GM18868 (cell line): ENCODE results near the gene TSPAN13.

Experiments used
- ATAC-seq: cut with Tn5 transposase; IDR thresholded peaks from one replicate; pipeline ENCODE4 v1.9.1; 2021; ENCODE audit warnings: mild to moderate bottlenecking, moderate library complexity; ENCODE audit not compliant: unreplicated experiment

The TSPAN13 gene

DNA sequence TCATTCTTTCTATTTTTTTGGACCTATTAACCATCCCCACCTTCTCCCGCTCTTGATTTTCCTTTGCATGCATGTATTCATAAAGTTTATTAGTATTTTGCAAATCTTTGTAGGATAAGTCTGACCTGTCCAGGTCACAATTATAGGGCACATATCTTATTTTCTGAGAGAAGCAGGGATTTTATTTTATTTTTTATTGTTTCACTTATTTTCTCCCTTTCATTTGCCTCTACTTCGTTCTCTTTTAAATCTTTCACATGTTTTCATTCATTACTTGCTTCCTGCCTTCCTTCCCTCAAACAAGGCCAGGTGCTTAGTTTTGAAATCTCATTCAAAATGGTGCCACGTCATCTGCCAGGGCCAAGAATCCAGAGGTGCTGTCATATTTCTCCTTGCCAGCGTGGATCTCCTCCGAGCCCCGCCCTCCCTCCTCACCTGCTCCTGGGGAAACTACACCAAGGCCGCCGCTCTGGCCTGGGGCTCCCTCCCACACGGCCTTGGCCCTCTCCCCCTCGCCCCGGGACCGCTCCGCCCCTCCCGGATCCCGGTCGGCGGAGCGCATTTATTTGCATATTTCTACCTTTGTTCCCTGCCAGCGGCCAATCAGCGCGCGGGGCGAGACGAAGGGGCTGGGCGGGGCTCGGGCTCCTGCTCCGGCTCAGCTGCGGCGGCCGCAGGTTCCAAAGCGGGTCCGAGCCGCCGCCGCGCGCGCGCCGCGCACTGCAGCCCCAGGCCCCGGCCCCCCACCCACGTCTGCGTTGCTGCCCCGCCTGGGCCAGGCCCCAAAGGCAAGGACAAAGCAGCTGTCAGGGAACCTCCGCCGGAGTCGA lies at the start of gene TSPAN13:
Gene TSPAN13, plus strand, starts transcription at position 654 of the 830 bp plus-strand sequence. CDS start 213 bp downstream, outside the sequence.
- peak; percentile 56 for ATAC-seq

DNA sequence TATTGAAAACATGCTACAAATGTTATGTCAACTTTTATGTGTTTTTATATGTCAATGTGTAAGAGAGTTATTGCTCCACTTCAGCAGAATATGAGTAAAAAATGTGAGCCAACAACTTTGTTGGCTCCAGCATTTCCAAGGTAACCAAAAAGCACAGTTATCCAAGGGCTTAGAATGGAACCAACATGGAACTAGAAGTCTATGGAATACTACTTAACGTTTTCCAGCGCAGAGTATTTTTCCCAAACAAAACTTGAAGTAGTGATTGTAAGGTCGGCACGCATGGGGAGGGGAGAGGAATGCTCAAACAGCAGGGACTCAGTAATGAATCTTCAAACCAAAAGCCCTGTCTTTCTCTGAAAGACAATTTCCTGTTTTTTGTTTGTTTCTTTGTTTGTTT lies 45.0 kb upstream of the TSPAN13 start:
- no peak for ATAC-seq

DNA sequence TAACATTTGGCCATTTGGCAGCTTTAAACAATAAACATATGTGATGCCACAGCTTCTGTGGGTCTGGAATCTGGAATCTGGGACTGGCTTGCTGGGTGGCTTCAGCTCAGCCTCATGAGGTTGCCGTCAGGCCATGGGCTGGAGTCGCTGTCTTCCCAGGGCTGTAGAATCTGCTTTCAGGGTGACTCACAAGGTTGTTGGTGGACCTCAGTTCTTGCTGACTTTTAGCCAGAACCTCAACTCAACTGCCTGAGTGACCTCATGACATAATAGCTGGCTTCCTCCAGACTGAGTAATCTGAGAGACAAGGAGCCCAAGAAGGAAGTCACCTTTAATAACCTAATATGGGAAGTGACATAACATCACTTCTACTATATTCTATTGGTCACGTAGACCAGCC lies 44.6 kb upstream of the TSPAN13 start:
- no peak for ATAC-seq

DNA sequence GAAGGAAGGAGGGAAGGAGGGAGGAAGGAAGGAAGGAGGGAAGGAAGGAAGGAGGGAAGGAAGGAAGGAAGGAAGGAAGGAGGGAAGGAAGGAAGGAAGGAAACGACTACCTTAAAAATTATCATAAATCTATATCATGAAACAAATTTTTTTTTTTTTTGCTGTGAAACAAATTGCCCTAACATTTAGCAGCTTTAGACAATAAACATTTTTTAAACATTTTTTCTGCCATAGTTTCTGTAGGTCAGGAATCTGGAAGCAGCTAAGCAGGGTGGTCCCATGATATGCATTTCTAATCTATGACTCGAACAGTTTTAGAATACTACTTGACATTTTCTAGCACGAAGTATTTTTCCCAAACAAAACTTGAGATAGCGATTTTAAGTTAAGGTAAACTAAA lies 42.9 kb upstream of the TSPAN13 start:
- ATAC-seq, result no peak

DNA sequence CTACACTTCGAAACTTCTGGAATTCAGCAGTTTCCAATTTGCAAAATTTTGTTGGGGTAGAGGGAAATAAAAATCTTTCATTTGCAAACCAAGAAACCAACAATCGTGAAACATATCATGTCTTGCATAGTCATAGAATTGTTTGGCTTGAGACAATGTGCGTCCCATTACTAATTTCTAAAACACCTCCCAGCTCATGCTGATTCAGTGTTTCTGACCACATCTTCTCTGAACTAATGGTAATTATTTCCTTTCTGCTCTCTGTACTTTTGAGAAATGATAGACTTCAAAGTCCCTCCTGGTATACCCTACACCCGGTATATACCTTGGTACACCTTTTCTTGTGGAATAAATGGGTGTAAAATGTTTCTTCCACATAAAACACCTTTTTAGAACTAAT lies 41.8 kb upstream of the TSPAN13 start:
- no peak for ATAC-seq

DNA sequence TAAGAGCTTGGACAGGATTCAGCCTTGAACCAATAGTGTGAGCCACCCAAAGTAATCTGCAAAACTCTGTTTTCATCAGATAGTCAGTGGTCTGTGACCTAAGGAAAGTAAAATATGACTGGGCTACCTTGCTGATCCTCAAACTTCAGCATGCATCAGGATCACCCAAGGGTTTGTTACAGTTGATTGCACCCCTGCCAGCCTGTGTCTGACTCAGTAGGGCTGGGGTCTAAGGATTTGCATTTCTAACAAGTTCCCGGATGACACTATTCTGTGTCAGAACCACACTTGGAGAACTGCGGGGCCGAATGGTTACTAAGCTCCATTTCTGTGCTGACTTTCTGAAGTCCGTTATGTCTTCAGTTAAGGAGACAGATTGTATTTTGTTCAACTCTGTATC lies 40.6 kb upstream of the TSPAN13 start:
- no peak for ATAC-seq

DNA sequence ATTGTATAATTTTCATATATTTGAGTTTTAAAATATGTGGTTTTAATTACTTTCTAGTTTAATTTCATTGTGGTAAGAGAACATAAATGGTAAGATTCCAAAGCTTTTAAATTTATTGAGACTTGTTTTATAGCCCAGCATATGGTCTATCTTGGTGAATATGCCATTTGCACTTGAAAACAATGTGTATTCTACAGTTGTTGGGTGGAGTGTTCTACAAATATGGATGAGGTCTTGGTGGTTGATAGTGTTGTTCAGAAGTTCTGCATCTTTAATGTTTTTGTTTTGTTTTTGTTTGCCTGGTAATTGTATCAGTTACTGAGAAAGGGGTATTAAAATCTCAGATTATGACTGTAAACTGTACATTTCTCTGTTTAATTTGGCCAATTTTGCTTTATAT lies 37.6 kb upstream of the TSPAN13 start:
- ATAC-seq, result no peak

DNA sequence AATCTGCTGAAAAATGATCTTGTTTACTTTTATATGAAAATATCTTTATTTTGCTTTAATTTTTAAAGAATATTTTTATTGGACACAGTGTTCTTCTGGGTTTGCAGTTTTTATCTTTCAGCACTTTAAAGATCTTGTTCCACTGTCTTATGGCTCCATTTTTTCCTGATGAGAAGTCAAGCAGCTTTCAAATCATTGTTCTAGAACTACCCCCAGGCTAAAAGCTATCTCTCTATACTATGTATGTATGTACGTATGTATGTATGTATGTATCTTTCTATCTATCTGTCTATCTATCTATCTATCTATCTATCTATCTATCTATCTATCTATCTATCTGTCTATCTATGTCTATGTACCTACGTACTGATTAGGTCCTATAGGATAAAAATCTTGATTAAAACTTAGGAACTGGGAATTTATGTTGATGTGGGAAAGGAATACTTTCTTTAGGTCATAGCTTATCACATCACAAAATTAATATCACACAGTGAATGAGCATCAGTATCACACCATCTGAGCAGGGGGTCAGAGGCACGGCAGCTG lies 35.4 kb upstream of the TSPAN13 start:
- ATAC-seq, result no peak

DNA sequence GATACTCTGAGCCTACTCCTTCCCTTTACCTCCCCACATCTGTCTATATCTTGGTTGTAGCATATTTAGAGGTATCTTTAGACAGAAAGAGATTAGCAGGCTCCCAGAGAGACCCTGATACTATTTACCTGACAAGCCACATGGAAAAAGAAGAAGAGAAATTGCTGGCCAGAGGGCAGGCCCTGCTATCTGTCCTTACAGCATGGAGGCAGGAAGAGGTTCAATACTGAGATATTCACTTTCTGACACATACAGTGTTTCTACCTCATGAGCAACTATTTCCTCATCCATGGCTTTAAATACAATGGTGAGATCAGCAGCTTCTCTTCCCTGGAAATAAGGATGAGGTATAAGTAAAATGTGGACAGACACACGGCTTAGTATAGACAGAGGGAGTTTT lies 33.9 kb upstream of the TSPAN13 start:
- no peak for ATAC-seq

DNA sequence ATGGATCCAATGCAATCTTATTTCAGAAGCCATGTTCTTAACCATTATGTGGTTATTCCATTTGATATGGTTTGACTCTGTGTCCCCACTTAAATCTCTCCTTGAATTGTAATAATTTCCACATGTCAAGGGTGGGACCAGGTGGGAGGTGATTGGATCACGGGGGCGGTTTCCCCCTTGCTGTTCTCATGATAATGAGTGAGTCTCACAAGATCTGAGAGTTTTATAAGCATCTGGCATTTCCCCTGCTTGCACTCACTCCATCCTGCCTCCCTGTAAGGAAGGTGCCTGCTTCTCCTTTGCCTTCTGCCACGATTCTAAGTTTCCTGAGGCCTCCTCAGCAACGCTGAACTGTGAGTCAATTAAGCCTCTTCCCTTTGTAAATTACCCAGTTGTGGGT lies 32.0 kb upstream of the TSPAN13 start:
- ATAC-seq, result no peak

DNA sequence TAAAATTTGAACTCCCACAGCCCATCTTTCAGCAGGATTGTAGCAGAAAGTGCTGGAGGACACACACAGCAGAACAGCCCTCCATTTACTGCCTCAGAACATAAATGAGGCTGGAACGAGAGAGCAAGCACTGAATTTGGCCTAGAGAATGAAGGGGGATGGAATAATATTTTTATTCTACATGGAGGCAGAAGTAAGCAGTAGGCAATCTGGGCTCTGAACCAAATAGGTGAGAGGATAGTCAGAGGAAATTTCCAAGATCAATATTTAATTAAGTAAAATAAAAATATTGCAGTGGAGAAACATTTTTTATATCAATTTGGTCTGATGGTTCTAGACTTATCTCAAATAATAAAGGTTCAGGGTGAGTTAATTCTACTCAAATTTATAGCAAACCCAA lies 29.2 kb upstream of the TSPAN13 start:
- ATAC-seq, result no peak

DNA sequence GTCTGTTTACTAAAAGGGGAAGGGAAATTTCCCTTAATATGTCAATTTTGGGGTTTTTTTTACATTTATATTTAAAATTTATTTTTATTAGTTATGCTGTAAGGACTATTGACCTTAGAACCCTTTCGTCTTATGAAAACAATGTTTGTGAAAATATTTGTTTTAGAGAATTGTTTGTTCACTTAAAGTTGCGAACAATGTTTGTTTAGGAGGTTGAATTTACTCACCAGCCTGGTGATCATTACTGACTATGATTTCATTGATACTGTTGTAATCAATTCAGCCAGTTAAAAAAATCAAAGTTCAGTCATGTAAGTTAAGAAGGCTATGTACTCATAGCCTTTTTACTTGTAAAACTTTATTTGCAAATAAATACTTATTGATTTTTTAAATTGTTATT lies 27.4 kb upstream of the TSPAN13 start:
- no peak for ATAC-seq

DNA sequence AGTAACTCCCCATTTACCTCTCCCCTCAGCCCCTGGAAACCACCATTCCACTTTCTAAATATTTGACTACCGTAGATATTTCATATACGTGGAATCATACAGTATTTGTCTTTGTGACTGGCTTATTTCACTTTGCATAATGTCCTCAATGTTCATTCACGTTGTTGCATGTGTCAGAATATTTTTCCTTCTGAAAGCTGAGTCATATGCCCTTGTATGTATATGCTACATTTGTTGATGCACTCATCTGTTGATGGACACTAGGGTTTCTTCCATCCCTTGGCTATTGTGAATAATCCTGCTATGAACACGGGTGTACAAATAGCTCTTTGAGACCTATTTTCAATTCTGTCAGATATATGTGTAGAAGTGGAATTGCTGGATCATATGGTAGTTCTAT lies 25.8 kb upstream of the TSPAN13 start:
- ATAC-seq, result no peak

DNA sequence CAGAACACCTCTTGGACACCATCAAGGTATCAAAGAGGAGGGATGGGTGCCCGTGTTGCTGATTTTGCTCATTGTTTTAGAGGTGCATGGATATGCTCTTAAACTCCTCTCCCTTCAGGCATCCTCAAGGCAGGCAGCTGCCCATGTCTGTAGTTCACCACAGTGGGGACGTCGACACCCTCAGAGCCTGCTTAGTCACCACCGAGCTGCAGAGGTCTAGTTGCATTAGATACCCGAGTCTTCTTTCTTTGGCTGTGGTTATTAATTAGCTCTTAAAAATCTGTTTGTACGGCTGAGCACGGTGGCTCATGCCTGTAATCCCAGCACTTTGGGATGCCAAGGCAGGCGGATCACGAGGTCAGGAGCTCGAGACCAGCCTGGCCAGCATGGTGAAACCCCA lies 24.7 kb upstream of the TSPAN13 start:
- ATAC-seq, result no peak

DNA sequence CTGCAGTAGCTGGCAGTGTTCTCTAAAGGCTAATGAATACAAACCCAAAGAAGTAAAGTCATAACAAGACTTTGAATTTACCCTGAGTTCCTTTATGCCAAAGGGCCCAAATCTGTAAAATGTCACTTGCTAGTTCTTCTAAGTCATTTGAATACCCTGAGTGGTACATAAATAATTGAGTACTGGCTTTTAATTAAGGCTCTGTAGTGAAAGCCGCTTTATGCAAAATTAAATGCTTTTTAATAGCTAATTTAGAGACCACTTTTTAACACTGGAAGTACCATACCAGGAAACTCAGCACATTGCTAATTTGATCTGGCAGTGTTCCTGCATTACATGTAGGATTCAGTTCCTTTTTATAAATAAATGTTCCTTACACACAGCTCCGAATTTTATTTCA lies 24.0 kb upstream of the TSPAN13 start:
- ATAC-seq, result no peak

DNA sequence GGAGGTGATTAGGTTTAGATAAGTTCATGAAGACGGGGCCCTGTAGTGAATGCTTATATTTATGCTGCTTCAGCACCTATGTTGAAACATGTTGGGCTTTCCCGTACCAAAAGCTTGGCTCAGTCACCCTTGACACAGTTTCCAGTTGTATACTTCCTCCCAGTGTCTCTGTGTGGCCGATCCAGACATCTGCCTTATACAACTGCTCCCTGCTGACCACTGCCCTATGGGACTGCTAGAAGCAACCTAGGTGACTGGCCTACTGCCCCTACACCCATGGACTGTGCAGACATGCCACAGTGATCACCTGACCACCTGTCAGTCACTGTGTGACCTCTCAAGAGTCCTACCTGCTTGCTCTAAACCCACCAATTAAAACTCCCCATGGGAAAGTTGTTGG lies 22.6 kb upstream of the TSPAN13 start:
- no peak for ATAC-seq

DNA sequence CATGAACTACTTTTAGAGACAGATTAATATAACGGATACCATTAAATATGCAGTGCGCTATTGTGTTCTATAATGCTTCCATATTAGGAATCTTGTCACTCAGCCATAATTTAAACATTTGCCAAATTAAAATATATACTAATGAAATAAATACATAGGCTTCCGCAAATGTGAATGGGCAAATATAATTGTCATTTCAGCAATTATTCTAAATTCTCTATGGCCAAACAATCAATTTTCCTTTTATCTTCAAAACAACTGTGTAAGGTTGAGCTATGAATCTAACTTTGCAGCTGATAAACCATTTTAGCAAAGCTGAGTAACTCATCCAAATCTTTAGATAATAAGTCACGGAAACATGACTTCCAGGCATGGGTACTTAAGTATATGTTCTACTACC lies 20.7 kb upstream of the TSPAN13 start:
- ATAC-seq, result no peak

DNA sequence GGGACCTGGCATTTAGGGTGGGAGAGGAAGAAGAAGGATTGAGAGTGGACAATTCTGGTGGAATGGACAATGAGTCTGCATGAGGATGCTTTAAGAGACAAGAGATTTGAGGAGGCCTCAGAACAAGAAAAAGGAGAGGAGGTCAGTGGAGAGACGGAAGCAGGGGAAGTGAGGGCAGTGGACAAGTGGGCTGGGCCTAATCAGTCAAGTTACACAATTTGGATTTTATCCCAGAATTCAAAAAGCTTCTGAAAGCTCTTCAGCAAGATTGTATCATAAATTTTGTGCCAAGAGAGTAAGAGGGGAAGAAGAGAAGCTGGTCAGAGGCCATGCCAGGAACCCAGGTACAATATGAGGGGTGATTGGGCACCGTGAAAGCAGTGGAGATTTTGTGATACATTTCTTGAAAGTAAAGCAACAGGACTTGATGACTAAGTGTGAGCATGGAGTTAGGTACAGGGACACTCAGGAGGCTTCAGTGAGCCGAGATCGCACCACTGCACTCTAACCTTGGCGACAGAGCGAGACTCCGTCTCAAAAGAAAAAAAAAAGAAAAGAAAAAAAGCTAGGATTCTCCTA lies 19.3 kb upstream of the TSPAN13 start:
- ATAC-seq, result no peak

DNA sequence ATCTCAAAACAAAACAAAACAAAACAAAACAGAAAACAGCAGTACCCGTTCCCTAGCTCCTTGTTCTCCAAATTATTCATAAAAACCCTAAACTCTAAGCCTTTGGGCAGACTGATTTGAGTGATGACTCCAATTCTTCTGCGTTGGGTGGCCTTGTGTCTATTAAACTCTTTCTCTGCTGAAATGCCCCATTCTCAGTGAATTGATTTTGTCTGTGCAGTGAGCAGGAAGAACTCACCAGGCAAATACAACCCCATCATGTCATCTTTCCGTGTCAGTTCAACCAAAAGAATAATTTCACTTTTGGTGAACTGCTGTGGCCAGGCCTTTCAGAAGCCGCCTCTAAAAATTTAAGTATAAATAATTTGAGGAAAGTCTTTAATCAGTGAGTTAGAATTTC lies 18.5 kb upstream of the TSPAN13 start:
- ATAC-seq, result no peak

DNA sequence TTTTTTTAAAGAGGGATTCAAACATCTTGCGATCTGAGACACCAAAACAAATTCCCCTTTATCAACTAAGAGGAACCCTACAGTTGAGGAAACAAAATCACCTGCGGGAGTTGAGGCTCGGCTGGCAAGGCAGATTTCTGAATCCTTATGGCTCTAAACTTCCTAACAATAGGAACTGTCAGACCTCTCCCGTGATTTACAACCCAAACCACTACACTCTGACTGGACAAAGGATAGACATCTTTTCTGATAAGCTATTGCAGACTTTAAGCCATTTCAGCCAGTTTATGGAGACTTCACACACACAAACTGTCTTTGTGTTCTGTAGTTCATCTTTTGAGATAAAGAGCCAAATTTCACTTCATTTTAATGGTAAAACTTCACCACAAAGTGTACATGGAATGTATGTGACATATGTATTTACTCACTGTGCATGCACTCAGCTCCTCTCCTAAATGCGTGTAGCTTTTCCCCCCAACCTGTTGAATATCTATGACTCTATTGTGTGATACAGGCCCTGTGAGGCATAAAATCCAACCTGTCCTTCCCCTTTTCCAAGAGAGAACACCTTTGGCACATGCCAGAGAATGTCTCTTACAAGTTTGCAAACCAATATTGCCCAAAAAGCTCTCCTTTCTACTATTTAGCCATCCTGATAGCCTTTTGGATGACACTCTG lies 15.4 kb upstream of the TSPAN13 start:
- no peak for ATAC-seq

DNA sequence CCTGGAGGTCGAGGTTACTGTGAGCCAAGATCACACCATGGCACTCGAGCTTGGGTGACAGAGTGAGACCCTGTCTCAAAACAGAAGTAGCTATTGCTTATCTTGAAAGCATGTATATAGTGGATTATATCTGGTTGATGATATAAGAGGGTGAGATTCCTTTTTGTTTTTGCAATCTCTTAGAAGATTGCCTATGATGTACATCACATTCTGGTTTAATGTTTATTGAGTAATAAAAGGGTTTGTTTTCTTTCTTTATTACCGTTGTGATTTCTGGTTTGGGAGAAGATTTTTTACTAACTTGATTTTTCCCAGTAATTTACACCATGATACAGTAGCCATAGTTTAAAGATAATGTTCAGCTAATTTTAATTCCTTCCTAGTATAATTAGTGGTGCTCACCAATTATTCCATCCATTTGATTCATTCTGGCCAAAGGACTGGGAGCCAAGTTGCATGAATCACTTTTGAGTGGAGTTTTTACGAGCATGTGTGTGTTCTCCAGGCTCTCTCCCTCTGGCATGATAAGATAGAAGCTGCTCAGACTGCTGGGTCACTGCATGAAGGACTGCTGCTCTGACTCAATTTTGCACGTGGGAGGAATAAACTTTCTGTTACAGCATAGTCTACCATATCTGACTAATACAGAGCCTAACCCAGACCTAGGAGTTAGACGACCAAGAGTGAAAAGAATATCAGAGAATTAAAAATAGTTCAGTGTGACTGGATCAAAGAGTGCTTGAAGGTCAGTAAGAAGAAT lies 13.5 kb upstream of the TSPAN13 start:
- ATAC-seq, result peak; percentile 45
